Nephron progenitor cell (in vitro differentiated cells): Measurements from ENCODE around the gene GGACT.
"Not testable (repeated sequence)": the region's sequence is repeated elsewhere in the genome, so short reads cannot be mapped to it uniquely, and the experiment has no call there.

ENCODE experiments used
- DNase-seq: peaks from one replicate; pipeline ENCODE4 v3.0.0; 2021
- H3K27ac Mint-ChIP-seq: 2 replicates; pipeline ENCODE4 v1.8.0; 2021; ENCODE audit warnings: mild to moderate bottlenecking, moderate library complexity, mixed read lengths
- H3K27me3 Mint-ChIP-seq: 2 replicates; pipeline ENCODE4 v1.8.0; 2021; ENCODE audit warnings: mild to moderate bottlenecking, low read depth, mixed read lengths; ENCODE audit not compliant: poor library complexity
- H3K36me3 Mint-ChIP-seq: 2 replicates; pipeline ENCODE4 v1.8.0; 2021; ENCODE audit warnings: low read depth, mixed read lengths
- H3K4me1 Mint-ChIP-seq: 2 replicates; pipeline ENCODE4 v1.8.0; 2021; ENCODE audit warnings: mixed read lengths
- H3K4me3 Mint-ChIP-seq: 2 replicates; pipeline ENCODE4 v1.8.0; 2021; ENCODE audit warnings: mild to moderate bottlenecking, moderate library complexity, mixed read lengths
- H3K9me3 Mint-ChIP-seq: 2 replicates; pipeline ENCODE4 v1.8.0; 2021; ENCODE audit warnings: mild to moderate bottlenecking, moderate library complexity, mixed read lengths
- CTCF ChIP-seq: fragments of 200-600 bp; sonication (generic); IDR thresholded peaks from 2 replicates; pipeline ENCODE4 v1.5.0; 2021; ENCODE audit warnings: antibody characterized with exemption

Gene GGACT

DNA sequence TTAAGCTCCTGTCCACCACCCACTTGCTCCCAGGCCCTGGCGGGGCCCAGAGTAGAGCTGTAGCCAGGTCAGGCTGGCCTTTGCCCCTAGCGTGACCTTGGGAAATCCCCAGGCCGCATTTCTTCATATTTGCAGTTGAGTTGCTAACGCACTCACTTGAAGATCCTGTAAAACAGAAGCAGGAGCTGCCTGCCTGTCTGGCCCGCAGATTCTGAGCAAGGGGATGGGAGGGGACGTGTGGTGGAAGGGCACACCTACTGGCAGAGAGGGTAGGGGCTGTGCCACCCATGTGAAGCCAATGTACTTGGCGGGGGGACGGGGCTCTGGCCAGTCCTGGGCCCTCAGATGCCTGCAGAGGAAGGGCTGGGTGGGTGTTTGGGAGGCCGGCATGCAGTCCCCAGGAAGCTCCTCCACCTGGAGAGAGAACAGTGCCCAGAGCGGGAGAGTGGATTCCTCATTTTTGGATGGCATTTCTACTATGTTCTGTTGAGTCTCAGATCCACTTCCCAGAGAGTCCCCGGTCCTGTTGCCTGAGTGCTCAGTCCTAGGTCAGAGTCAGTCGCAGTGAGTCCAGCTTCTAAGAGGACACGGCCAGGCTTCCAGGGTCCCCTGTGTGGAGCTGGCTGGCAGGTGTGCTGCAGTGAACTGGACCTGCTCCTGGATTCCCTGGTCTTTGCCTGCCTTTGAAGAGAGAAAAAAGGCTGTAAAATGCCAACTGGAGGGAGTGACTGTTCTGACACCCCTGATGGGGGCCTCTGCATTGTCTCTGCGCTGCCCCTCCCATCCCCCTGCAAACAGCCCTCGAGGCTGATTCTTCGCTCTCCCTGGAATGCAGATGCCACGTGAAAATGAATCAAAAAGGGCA, 62.9 kb downstream of the GGACT start:
- H3K4me3 Mint-ChIP-seq = no peak overlapping the region
- DNase-seq = peak; percentile 38
- no peaks in the 10 kb centered on the region for H3K9me3 Mint-ChIP-seq
- no peaks in the 10 kb centered on the region for H3K27me3 Mint-ChIP-seq
- H3K4me1 Mint-ChIP-seq = peaks cover 63% of the 10 kb centered on the region
- TF ChIP-seq CTCF = no peak
- H3K27ac Mint-ChIP-seq = no peak overlapping the region
- H3K36me3 Mint-ChIP-seq = peaks cover 47% of the 10 kb centered on the region

DNA sequence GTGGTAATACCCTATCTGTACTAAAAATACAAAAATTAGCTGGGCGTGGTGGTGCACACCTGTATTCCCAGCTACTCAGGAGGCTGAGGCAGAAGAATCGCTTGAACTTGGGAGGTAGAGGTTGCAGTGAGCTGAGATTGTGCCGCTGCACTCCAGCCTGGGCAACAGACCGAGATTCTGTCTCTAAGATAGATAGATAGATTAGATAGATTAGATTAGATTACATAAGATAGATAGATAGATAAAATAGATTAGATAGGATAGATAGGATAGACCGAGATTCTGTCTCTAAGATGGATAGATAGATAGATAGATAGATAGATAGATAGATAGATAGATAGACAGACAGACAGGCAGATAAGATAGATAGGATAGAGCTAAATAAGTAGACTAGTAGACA, 63.9 kb downstream of the GGACT start:
- H3K9me3 Mint-ChIP-seq, H3K27me3 Mint-ChIP-seq, H3K27ac Mint-ChIP-seq, DNase-seq: not testable (repeated sequence)
- peaks cover 54% of the 10 kb centered on the region for H3K4me1 Mint-ChIP-seq
- peak overlapping the region; percentile 9 for H3K4me3 Mint-ChIP-seq
- H3K36me3 Mint-ChIP-seq = peaks cover 41% of the 10 kb centered on the region

GRCh38 chr13:100523981-100524386, 64.6 kb downstream of the GGACT start:
- no peak overlapping the region for H3K4me3 Mint-ChIP-seq
- peaks cover 34% of the 10 kb centered on the region for H3K36me3 Mint-ChIP-seq
- no peak overlapping the region for H3K27ac Mint-ChIP-seq
- no peaks in the 10 kb centered on the region for H3K27me3 Mint-ChIP-seq
- no peaks in the 10 kb centered on the region for H3K9me3 Mint-ChIP-seq
- peaks cover 50% of the 10 kb centered on the region for H3K4me1 Mint-ChIP-seq
- TF ChIP-seq CTCF = no peak
- DNase-seq = no peak

- no peak overlapping the region for H3K4me3 Mint-ChIP-seq
- peaks cover 28% of the 10 kb centered on the region for H3K36me3 Mint-ChIP-seq
- H3K27me3 Mint-ChIP-seq = no peaks in the 10 kb centered on the region
- H3K27ac Mint-ChIP-seq = no peak overlapping the region
- TF ChIP-seq CTCF = no peak
- H3K4me1 Mint-ChIP-seq = peaks cover 52% of the 10 kb centered on the region
- no peak for DNase-seq
- no peaks in the 10 kb centered on the region for H3K9me3 Mint-ChIP-seq
Measured at GRCh38 chr13:100523411-100523810, 65.2 kb downstream of the GGACT start.

- Mint-ChIP-seq H3K9me3 (no peaks in the 10 kb centered on the region), H3K4me1 (peaks cover 59% of the 10 kb centered on the region), H3K36me3 (peaks cover 21% of the 10 kb centered on the region), H3K27me3 (no peaks in the 10 kb centered on the region), H3K4me3 (no peak overlapping the region), H3K27ac (peak overlapping the region; percentile 43)
- no peak for TF ChIP-seq CTCF
- DNase-seq = no peak
Measured at GRCh38 chr13:100522618-100523309, 65.8 kb downstream of the GGACT start.

- no peak for DNase-seq
- H3K4me1 Mint-ChIP-seq = peaks cover 66% of the 10 kb centered on the region
Measured at GRCh38 chr13:100521851-100522617, 66.6 kb downstream of the GGACT start.

More at GRCh38 chr13:100521851-100522617, 66.6 kb downstream of the GGACT start:
- no peaks in the 10 kb centered on the region for H3K9me3 Mint-ChIP-seq
- H3K4me3 Mint-ChIP-seq = no peak overlapping the region
- TF ChIP-seq CTCF = no peak
- peaks cover 16% of the 10 kb centered on the region for H3K36me3 Mint-ChIP-seq
- H3K27me3 Mint-ChIP-seq = no peaks in the 10 kb centered on the region
- H3K27ac Mint-ChIP-seq = no peak overlapping the region
